T-helper 17 cell (primary cell): ENCODE results near the gene ARL17A. TPM values are rescaled to one million over a fixed set of nuclear protein-coding genes. Genes with fewer than 3 reads are reported as not detected.
A peak's percentile ranks its signal among the peaks of the same experiment; 100 is the strongest.
"Not testable (repeated sequence)": the region's sequence is repeated elsewhere in the genome, so short reads cannot be mapped to it uniquely, and the experiment has no call there.

ENCODE experiments used
- ATAC-seq: fragments of 150-1000 bp; cut with Tn5 transposase; 2 replicates; pipeline ENCODE4 v1.10.0; 2021; ENCODE audit warnings: mild to moderate bottlenecking, moderate library complexity
- DNase-seq, 3 donors: peaks; one replicate each; pipeline versions ENCODE4 v3.0.0 to v3.0.0-alpha.2; 2020 to 2021
- H3K9me3 ChIP-seq: one replicate; pipeline ENCODE4 v1.7.0; 2013; ENCODE audit warnings: low read length, mild to moderate bottlenecking; ENCODE audit not compliant: control insufficient read depth, poor library complexity, severe bottlenecking
- H3K27ac Mint-ChIP-seq: one replicate; pipeline ENCODE4 v1.8.0; 2022; ENCODE audit warnings: mild to moderate bottlenecking, moderate library complexity, mixed read lengths
- H3K27me3 Mint-ChIP-seq: one replicate; pipeline ENCODE4 v1.8.0; 2022; ENCODE audit warnings: mixed read lengths
- H3K36me3 Mint-ChIP-seq: one replicate; pipeline ENCODE4 v1.8.0; 2022; ENCODE audit warnings: low read depth, mixed read lengths
- H3K4me1 Mint-ChIP-seq: one replicate; pipeline ENCODE4 v1.8.0; 2022; ENCODE audit warnings: mild to moderate bottlenecking, mixed read lengths
- H3K4me3 Mint-ChIP-seq: one replicate; pipeline ENCODE4 v1.8.0; 2022; ENCODE audit warnings: mild to moderate bottlenecking, moderate library complexity, mixed read lengths
- total RNA-seq, 4 donors: library from RNA in 2 of 4; stranded (reverse) in 2 of 4; gene quantifications; one replicate each; pipeline ENCODE4 v1.2.3 and lab custom pipeline; 2022 to 2026

The ARL17A gene
- total RNA-seq (10 to 100 TPM; 19.6 to 38.3 TPM), total RNA-seq (lab: John Stamatoyannopoulos, UW) (1.5 to 12.7 reads per million in 2 donors)

- H3K9me3 ChIP-seq, H3K36me3 Mint-ChIP-seq, H3K27me3 Mint-ChIP-seq, H3K4me1 Mint-ChIP-seq, H3K27ac Mint-ChIP-seq: not testable (repeated sequence)
- peak within 1 kb of the TSS; percentile 19 for H3K4me3 Mint-ChIP-seq
- DNase-seq (peak; percentile 51 to 75 (median 58)), ATAC-seq (peak; percentile 89)
These were observed at the start of gene ARL17A for GRCh38 chr17:46579083-46580075. ARL17A (minus strand) TSS chr17:46579691; CDS start chr17:46576322, 3,369 bp downstream.

DNA sequence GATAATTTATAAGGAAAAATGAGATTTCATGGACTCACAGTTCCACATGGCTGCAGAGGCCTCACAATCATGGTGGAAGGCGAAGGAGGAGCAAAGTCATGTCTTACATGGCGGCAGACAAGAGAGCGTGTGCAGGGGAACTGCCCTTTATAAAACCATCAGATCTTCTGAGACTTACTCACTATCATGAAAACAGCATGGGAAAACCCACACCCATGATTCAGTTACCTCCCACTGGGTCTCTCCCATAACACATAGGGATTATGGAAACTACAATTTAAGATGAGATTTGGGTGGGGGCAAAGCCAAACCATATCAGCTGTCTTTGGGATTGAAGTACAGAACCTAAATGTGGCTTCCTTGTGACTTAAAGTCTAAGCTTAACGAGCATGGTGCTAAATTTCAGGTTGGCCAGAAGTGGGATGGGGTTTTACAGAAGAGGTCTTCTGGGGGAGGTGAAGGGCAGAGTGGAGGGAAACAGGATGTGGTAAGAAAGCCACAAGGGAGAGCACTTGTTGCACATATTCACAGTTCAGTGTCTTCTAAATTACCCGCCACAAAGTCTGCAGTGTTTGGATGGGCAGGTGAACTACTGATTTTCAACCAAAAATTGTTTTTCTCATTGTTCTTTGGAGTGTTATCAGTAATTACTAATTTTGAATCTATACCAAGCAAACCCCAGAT lies 49.4 kb upstream of the ARL17A start:
- H3K4me3 Mint-ChIP-seq, H3K27me3 Mint-ChIP-seq, DNase-seq, H3K9me3 ChIP-seq, H3K27ac Mint-ChIP-seq, H3K36me3 Mint-ChIP-seq, H3K4me1 Mint-ChIP-seq: not testable (repeated sequence)
- peak; percentile 97 for ATAC-seq

DNA sequence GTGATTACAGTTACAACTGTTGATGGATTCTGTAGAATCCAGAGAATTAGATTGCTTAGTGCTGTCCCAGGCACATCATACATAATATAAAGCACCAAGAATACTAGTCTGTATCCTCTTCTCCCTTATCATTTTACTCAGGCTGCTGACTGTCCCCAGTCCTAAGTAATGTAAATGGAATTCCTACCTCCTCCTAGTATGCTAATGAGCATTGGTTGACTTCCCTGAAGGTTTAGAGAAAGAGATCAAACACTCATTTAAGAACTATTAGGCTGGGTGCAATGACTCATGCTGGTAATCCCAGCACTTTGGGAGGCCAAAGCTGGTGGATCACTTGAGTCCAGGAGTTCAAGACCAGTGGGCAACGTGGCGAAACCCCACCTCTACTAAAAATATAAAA lies 48.0 kb upstream of the ARL17A start:
- not testable (repeated sequence) for DNase-seq, H3K27me3 Mint-ChIP-seq, H3K27ac Mint-ChIP-seq, ATAC-seq, H3K4me1 Mint-ChIP-seq, H3K36me3 Mint-ChIP-seq, H3K9me3 ChIP-seq, H3K4me3 Mint-ChIP-seq

- DNase-seq, H3K27ac Mint-ChIP-seq, H3K4me1 Mint-ChIP-seq, ATAC-seq, H3K27me3 Mint-ChIP-seq, H3K4me3 Mint-ChIP-seq, H3K9me3 ChIP-seq, H3K36me3 Mint-ChIP-seq: not testable (repeated sequence)
These were observed 45.2 kb upstream of the ARL17A start for GRCh38 chr17:46624726-46625125.

- not testable (repeated sequence) for H3K36me3 Mint-ChIP-seq, H3K27ac Mint-ChIP-seq, ATAC-seq, H3K4me3 Mint-ChIP-seq, H3K27me3 Mint-ChIP-seq, H3K4me1 Mint-ChIP-seq, DNase-seq, H3K9me3 ChIP-seq
These were observed 44.3 kb upstream of the ARL17A start for GRCh38 chr17:46623790-46624189.

DNA sequence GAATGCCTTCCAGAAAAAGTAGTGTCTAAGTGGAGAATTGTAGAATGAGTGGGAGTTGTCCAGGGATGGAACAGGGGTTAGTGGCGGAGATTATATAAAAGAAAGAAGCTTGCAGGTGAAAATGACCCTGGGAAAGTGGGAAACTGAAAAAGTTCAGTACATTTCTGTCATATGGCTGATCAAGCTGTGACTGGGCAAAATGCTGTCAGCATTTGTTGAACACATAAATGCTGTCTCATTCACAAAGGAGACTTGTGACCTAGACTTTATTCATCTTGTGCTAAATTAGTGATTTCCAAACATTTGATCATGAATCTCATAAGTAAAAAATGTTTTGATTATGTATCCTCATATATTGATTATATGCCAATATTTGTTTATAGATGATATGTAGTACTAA lies 39.5 kb upstream of the ARL17A start:
- not testable (repeated sequence) for H3K9me3 ChIP-seq, H3K4me3 Mint-ChIP-seq, H3K27ac Mint-ChIP-seq, H3K4me1 Mint-ChIP-seq, H3K27me3 Mint-ChIP-seq, ATAC-seq, H3K36me3 Mint-ChIP-seq, DNase-seq

DNA sequence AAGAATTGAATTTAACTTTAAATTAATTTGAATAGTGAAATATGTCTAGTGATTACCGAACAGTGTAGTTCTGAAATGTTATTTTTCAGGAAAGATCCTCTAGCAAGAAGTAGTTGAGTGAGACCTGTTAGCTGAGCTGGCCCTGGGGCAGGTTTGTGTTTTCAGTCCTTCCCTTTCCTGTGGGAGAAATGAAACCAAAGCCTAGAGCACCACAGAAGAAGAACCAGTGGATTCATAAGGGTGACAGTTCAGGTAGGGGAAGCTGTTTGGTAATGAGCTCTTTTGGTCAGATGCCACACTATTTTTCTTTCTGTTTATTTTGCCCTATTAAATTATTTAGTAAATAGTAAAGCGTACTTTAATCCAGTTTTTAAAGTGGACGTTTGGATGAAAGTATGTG lies 37.6 kb upstream of the ARL17A start:
- H3K4me3 Mint-ChIP-seq, H3K36me3 Mint-ChIP-seq, DNase-seq, H3K27ac Mint-ChIP-seq, H3K9me3 ChIP-seq, H3K27me3 Mint-ChIP-seq, ATAC-seq, H3K4me1 Mint-ChIP-seq: not testable (repeated sequence)

- not testable (repeated sequence) for ATAC-seq, H3K27ac Mint-ChIP-seq, DNase-seq, H3K27me3 Mint-ChIP-seq, H3K4me3 Mint-ChIP-seq, H3K4me1 Mint-ChIP-seq, H3K36me3 Mint-ChIP-seq, H3K9me3 ChIP-seq
These were observed 34.4 kb upstream of the ARL17A start for GRCh38 chr17:46613876-46614275.

- not testable (repeated sequence) for H3K4me1 Mint-ChIP-seq
These were observed 31.8 kb upstream of the ARL17A start for GRCh38 chr17:46611304-46611703.

GRCh38 chr17:46603125-46603524 lies 23.6 kb upstream of the ARL17A start:
- not testable (repeated sequence) for DNase-seq, H3K36me3 Mint-ChIP-seq, ATAC-seq, H3K9me3 ChIP-seq, H3K27me3 Mint-ChIP-seq, H3K4me1 Mint-ChIP-seq, H3K4me3 Mint-ChIP-seq, H3K27ac Mint-ChIP-seq

More at GRCh38 chr17:46611304-46611703, 31.8 kb upstream of the ARL17A start:
- H3K27ac Mint-ChIP-seq, H3K36me3 Mint-ChIP-seq, DNase-seq, H3K9me3 ChIP-seq, H3K4me3 Mint-ChIP-seq, ATAC-seq, H3K27me3 Mint-ChIP-seq: not testable (repeated sequence)

GRCh38 chr17:46600767-46601166 lies 21.3 kb upstream of the ARL17A start:
- not testable (repeated sequence) for DNase-seq, H3K4me1 Mint-ChIP-seq, H3K4me3 Mint-ChIP-seq, H3K36me3 Mint-ChIP-seq, ATAC-seq, H3K27ac Mint-ChIP-seq, H3K27me3 Mint-ChIP-seq, H3K9me3 ChIP-seq

DNA sequence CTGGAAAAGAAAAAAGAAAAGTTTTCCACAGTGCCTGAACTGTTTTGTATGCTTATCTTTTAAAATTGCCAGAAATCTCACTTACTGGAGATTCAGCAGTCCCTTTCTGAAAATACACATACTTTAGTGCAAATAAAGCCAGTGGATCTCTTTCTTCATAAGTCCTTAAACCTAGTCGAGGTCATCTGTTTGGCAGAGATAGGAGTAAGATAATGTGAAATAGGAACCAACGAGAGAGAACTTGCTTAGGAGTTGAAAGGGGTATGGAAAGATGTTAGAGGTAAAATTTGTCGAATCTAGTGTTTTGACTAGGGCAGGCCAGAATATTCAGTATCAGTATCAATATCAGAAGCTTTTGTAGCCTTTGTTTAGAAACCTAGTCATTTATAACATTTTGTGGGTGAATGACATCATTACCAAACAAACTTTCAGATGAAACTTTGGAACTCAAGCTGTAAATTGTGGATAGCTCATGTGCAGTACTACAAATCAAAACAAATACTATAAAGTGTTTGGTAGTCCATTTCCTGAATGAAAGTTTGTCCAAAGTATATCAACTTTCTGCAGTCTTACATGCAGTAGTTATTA lies 18.9 kb upstream of the ARL17A start:
- not testable (repeated sequence) for H3K4me3 Mint-ChIP-seq, H3K36me3 Mint-ChIP-seq, H3K9me3 ChIP-seq, DNase-seq, H3K27me3 Mint-ChIP-seq, H3K4me1 Mint-ChIP-seq, H3K27ac Mint-ChIP-seq, ATAC-seq

DNA sequence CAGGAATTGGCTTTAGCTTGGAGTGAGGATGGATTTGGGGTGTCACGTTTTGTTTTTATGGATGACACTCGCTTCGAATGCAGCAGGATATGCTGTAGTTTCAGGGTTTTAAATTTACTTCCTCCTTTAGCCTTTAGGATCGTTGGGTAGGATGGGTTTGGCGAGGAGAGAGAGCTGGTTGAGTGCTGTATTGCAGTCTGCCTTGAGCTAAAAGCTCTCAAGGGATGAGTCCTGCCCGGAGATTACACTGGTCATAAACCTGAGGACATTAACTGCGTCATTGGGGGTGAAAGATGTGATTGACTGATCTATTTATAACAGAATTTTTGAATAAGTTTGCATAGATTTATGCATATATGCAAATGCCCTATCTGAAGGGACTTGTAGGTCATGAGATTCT lies 11.8 kb upstream of the ARL17A start:
- not testable (repeated sequence) for H3K9me3 ChIP-seq, H3K36me3 Mint-ChIP-seq, DNase-seq, H3K4me1 Mint-ChIP-seq, H3K27me3 Mint-ChIP-seq, H3K27ac Mint-ChIP-seq, H3K4me3 Mint-ChIP-seq
- ATAC-seq, result peak; percentile 51
